Measurements from ENCODE around the gene FAM229B. TPM values are rescaled to one million over a fixed set of nuclear protein-coding genes. Genes with fewer than 3 reads are reported as not detected.
"Not testable (repeated sequence)": the region's sequence is repeated elsewhere in the genome, so short reads cannot be mapped to it uniquely, and the experiment has no call there.

FAM229B gene
- total RNA-seq, 1 donor from 2014 or later: 12.1 TPM

DNA sequence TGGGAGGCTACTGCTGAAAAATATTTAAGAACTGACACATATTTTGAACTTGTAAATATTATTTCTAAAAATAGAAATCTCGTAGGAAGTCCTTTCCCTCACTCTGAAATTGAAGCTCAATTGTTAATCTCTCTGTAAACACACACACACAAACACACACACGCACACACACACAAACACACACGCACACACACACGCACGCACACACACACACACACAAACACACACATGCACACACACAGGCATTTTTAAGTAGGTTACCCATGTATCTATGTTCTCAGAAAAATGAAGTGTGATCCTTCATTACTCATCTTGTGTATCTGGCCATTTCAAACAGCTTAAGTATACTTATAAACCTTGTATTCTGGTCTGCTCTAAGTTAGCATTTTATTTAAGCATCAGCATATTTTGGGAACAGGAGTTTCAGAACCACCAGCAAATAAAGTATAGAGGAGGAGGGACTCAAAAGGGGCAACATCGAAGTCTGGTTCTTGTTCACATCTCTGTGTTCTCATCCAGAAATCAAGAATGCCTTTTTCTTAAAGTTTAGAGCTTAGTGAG lies 21.9 kb upstream of the FAM229B start:
- DNase-seq: no peak

DNA sequence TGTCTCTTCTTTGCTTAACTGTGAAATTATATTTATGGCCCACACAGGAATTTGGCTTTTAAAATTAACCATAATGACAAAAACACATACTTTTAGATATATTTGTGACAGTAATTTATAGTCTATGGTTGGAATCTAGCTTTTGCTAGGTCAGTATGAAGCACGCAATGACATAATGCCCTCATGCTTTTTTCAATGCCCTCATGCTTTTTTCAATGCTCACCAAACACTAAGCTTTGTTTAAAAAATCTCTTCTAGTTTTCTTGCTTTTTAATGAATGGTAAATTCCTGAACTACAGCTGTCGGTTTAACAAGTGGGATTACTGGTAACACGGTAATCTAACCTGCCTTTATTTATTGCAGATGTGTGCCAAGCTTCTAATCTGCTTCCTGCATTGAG lies 20.8 kb upstream of the FAM229B start:
- DNase-seq: no peak

GRCh38 chr6:112081569-112081968 lies 5.8 kb upstream of the FAM229B start:
- no peak for DNase-seq

DNA sequence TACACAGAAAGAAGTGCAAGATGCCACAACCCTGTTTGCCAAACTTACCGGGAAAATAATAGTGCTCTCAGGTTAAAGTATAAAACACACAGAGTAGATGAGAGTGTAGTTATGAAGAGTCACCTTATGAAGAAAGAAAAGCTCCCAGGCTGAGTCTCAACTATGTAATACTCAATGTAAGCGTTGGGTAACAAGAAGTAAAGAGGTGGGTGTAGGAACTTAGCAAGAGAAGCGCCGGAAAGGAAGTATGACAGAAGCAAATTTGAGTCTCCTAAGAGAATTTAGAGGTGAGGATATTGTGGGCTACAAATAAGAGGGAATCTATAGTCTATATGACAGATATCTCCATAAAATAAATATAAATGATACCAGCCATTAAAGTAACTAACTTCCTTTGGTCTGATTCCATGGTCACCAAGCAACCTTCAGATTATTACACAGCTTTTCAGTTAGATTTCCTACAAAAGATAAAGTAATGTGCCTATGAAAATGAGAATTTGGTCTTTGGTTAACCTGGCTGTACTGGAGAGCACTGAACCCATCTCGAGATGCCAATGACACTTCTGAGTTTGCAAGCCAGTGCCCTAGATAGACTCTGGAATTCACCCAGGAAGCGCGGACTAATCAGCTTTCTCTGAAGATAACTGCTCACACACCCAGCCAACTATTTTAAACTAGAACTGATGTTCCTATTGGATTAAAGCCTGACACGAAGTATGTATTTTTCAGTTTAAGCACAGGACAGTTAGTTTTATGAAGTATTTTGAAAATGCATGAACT lies 1.9 kb upstream of the FAM229B start:
- DNase-seq: no peak

DNA sequence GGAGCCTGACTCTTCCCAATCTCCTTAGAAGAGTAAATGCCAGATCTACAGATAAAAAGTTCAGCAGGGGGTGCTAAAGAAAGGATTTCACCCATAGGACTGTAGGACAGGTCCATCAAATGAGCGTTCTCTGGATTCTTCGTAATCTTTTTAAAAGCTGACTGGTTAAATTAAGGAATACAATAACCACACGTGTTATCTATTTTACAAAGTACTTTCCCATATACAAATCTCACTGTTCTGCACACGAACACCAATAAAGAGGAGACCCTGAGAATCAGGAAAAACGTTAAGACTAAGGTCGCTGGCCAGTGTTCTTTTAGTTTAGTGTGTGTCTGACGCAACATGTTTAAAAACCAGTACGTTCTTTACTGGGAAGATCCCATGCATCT lies 651 bp upstream of the FAM229B start:
- DNase-seq: peak; percentile 72

GRCh38 chr6:112087916-112088315 lies 525 bp downstream of the FAM229B start:
- no peak for DNase-seq

GRCh38 chr6:112096901-112097300 lies 9.5 kb downstream of the FAM229B start:
- no peak for DNase-seq

DNA sequence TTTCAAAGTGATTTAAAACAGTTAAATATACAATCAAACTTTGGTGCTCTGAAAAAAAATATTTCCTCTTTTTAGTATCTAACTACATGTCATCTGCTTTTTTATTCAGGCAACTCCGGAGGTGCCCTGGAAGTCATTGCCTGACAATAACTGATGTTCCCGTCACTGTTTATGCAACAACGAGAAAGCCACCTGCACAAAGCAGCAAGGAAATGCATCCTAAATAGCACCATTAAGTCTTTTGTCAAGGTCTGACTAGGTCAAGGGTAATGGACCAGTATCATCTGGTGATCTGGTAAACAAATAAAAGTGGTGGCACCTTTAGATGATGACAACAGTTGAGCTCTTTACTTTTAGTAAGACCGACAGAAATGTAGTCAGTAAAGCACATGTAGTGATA lies 13.2 kb downstream of the FAM229B start:
- no peak for DNase-seq

- DNase-seq: not testable (repeated sequence)
These were observed 18.6 kb downstream of the FAM229B start for GRCh38 chr6:112106026-112106425.

DNA sequence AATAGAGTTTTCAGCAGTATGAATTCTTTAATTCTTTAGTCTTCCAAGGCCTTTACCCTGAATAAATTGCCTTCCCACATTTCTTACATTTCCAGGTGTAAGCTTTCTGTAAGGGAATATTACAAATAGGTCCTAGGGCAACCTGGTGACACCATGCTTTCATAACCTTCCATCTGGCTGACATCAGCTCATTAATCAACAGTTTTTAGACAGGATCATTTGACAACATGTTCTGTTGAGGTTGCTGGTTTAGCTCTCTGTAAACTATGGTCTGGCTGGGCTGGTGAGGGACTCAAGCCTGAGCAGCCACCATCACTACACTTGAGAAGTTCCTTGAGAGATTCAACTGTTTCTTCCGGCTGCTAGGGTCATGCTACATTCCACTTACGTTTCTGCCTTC lies 19.2 kb downstream of the FAM229B start:
- DNase-seq: no peak

- DNase-seq: peak; percentile 59
These were observed 21.9 kb downstream of the FAM229B start for GRCh38 chr6:112109262-112109661.

- DNase-seq: peak; percentile 88
These were observed 26.0 kb downstream of the FAM229B start for GRCh38 chr6:112113431-112113830.

DNA sequence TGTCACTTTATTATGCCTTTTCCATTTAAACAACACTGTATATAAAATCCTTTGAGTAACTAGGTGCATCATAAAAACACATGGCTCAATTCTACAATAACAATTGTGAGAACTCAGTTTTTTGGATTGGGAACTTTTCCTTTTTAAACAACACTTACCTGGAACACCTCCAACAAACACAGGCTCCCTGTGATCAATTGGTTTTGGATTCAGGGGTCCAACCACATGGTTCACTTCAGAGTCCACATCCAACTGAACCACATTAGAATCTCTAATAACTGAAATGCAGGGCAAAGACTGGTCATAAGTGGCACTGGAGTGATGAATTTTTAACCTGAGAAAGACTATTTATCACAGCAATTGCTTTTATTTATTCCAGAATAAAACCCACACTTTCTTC lies 26.5 kb downstream of the FAM229B start:
- no peak for DNase-seq

DNA sequence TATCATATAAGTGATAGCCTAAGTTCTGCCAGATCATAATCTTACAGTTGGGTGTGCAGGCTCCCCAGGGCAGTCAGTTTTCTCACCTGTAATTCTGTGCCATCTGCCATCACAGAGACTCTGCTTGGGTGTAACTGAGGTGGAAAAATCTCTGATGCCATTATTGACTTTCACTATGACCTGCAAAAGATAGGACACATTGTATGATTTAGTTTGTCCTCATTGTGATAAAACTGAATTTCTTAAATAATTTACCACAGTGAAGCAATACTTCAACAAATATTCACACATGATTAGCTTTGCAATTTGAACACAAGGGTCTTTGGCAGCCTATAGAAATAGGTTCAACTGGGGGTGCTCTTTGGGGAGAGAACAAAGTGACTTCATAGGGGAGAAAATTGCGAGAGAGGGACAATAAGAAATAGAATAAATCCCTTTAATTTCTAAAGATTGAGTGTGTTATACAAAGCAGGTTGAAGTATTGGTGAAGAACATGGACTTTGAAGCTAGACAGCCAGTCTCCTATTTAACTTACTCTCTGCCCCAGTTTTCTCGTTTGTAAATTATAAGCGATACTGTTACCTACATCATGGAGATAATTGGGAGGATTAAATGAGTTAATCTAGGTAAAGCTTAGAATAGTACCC lies 27.3 kb downstream of the FAM229B start:
- DNase-seq: no peak

- no peak for DNase-seq
These were observed 28.8 kb downstream of the FAM229B start for GRCh38 chr6:112116221-112116620.

GRCh38 chr6:112117554-112117953 lies 30.2 kb downstream of the FAM229B start:
- DNase-seq: no peak

DNA sequence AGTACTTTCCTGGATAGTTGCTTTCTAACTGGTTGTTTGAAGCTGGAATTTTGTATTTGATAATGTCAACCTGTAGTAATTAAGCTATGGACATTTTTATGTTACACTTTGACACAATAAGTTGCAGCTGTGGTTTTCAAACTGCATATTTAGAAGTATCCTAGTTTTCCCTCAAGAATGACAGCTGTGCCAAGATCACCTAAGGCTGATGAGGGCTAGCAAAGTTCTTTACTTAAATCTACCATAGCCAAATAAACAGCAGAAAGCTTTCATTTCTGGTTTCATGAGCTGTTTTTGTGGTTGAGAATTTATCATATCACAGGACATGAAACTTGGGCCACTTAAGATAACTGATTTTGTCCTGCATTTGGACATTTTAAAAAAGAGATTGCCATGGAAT lies 30.6 kb downstream of the FAM229B start:
- no peak for DNase-seq

- DNase-seq: no peak
These were observed 35.4 kb downstream of the FAM229B start for GRCh38 chr6:112122756-112123155.

DNA sequence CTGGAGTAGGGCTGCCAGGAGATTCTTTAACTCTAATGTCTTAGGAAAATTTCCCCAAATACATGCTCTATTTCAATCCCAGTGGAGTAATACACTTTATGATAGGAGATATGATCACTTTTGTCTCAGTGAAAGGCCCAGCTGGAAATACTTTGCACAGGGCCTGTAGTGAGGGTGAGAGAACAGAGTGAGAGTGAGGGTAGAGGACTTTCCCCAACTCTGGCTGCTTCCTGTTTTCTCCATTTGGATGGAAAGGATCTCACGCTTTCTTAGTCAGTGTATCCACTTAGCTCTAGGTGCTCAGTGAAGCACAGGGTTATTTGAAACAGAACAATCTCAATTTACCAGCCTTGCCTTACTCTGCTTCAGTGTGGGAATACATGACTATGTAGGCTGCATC lies 36.6 kb downstream of the FAM229B start:
- no peak for DNase-seq

GRCh38 chr6:112128208-112128607 lies 40.8 kb downstream of the FAM229B start:
- DNase-seq: no peak

DNA sequence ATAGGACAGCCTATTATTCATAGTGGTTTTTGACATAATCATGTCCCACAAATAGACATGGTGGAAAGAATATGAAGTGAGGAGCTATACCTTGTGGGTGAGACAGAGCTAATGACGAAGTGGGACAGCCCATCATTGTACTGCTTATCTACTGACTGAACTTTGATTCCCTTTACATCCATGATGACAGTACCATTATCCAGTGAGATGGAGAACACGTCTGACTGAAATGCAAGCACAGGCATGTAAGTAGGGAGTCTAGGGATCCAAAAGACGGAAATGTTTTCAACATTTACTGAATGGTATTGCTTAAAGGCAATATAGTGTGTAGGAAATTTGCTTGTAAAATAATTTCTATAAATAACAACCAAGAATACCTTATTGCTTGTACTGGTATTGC lies 43.5 kb downstream of the FAM229B start:
- no peak for DNase-seq

- DNase-seq: no peak
These were observed 51.7 kb downstream of the FAM229B start for GRCh38 chr6:112139052-112139451.

DNA sequence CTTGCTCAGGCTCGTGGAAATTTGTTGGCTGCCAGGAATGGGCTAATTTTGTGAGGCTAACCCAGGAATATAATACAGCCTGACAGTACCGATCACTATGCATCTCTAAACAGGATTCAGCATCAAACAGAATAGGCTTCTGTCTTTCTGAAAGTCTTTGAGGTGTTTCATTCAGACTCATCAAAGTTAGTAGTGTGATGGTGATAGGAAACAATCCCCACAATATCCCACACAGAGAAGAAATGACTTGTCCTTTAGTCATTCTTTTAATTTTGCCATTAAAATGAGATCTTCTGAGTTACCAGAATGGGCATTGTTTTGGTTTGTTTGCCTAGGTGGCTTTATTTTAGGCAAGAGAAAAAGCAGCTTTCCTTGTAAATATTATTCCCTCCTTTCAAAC lies 54.3 kb downstream of the FAM229B start:
- DNase-seq: no peak
